GM21529 (cell line): ENCODE results near the gene VAV2.
"Not testable (repeated sequence)": the region's sequence is repeated elsewhere in the genome, so short reads cannot be mapped to it uniquely, and the experiment has no call there.

Experiments used
- ATAC-seq: cut with Tn5 transposase; IDR thresholded peaks from one replicate; pipeline ENCODE4 v1.9.1; 2021; ENCODE audit not compliant: unreplicated experiment

Gene VAV2

GRCh38 chr9:133939171-133939785 is 52.8 kb downstream of the VAV2 start:
- ATAC-seq: no peak

- no peak for ATAC-seq
Observed at GRCh38 chr9:133938753-133939152, 53.4 kb downstream of the VAV2 start.

- no peak for ATAC-seq
Observed at GRCh38 chr9:133938086-133938485, 54.0 kb downstream of the VAV2 start.

- no peak for ATAC-seq
Observed at GRCh38 chr9:133937120-133937519, 55.0 kb downstream of the VAV2 start.

GRCh38 chr9:133935328-133936005 is 56.7 kb downstream of the VAV2 start:
- ATAC-seq: no peak

GRCh38 chr9:133934482-133935232 is 57.5 kb downstream of the VAV2 start:
- ATAC-seq: no peak

GRCh38 chr9:133933426-133934026 is 58.6 kb downstream of the VAV2 start:
- ATAC-seq: no peak

GRCh38 chr9:133932633-133933032 is 59.5 kb downstream of the VAV2 start:
- ATAC-seq: no peak

GRCh38 chr9:133932181-133932580 is 59.9 kb downstream of the VAV2 start:
- ATAC-seq: no peak

GRCh38 chr9:133930682-133931485 is 61.2 kb downstream of the VAV2 start:
- ATAC-seq: no peak

- ATAC-seq: no peak
Observed at GRCh38 chr9:133930046-133930681, 62.0 kb downstream of the VAV2 start.

- no peak for ATAC-seq
Observed at GRCh38 chr9:133929599-133929998, 62.5 kb downstream of the VAV2 start.

GRCh38 chr9:133928248-133928764 is 63.8 kb downstream of the VAV2 start:
- no peak for ATAC-seq

GRCh38 chr9:133927041-133927440 is 65.1 kb downstream of the VAV2 start:
- ATAC-seq: no peak

GRCh38 chr9:133926165-133926856 is 65.8 kb downstream of the VAV2 start:
- no peak for ATAC-seq

GRCh38 chr9:133924453-133924852 is 67.7 kb downstream of the VAV2 start:
- ATAC-seq: no peak

GRCh38 chr9:133923608-133924007 is 68.5 kb downstream of the VAV2 start:
- not testable (repeated sequence) for ATAC-seq

GRCh38 chr9:133921866-133922265 is 70.3 kb downstream of the VAV2 start:
- ATAC-seq: no peak

GRCh38 chr9:133920471-133920870 is 71.7 kb downstream of the VAV2 start:
- ATAC-seq: no peak
